ENCODE measurements around the gene VEPH1.

Gene VEPH1

GRCh38 chr3:157472648-157473047 lies 30.6 kb downstream of the VEPH1 start:
- DNase-seq, result no peak

- no peak for DNase-seq
Measured at GRCh38 chr3:157471064-157471463, 32.2 kb downstream of the VEPH1 start.

GRCh38 chr3:157469561-157470294 lies 33.5 kb downstream of the VEPH1 start:
- DNase-seq, result no peak

- no peak for DNase-seq
Measured at GRCh38 chr3:157467200-157467599, 36.0 kb downstream of the VEPH1 start.

- no peak for DNase-seq
Measured at GRCh38 chr3:157465741-157466140, 37.5 kb downstream of the VEPH1 start.

GRCh38 chr3:157464321-157464720 lies 38.9 kb downstream of the VEPH1 start:
- no peak for DNase-seq

- no peak for DNase-seq
Measured at GRCh38 chr3:157463816-157464215, 39.4 kb downstream of the VEPH1 start.

- no peak for DNase-seq
Measured at GRCh38 chr3:157460253-157460652, 43.0 kb downstream of the VEPH1 start.

- DNase-seq, result no peak
Measured at GRCh38 chr3:157459706-157460105, 43.5 kb downstream of the VEPH1 start.

- no peak for DNase-seq
Measured at GRCh38 chr3:157453824-157454223, 49.4 kb downstream of the VEPH1 start.

- no peak for DNase-seq
Measured at GRCh38 chr3:157452097-157452496, 51.1 kb downstream of the VEPH1 start.

GRCh38 chr3:157447026-157447694 lies 56.1 kb downstream of the VEPH1 start:
- DNase-seq, result peak; percentile 6

- no peak for DNase-seq
Measured at GRCh38 chr3:157445857-157446256, 57.4 kb downstream of the VEPH1 start.

GRCh38 chr3:157444797-157445184 lies 58.4 kb downstream of the VEPH1 start:
- DNase-seq, result no peak

- no peak for DNase-seq
Measured at GRCh38 chr3:157443905-157444796, 59.1 kb downstream of the VEPH1 start.

- no peak for DNase-seq
Measured at GRCh38 chr3:157442729-157443128, 60.5 kb downstream of the VEPH1 start.

- peak; percentile 36 for DNase-seq
Measured at GRCh38 chr3:157441102-157441624, 62.1 kb downstream of the VEPH1 start.

GRCh38 chr3:157438194-157438730 lies 65.0 kb downstream of the VEPH1 start:
- peak; percentile 32 for DNase-seq

- DNase-seq, result no peak
Measured at GRCh38 chr3:157436583-157437291, 66.5 kb downstream of the VEPH1 start, which contains the start of gene PTX3. PTX3 (plus strand) TSS chr3:157436850; CDS start chr3:157436934, 84 bp downstream.

- no peak for DNase-seq
Measured at GRCh38 chr3:157429708-157430107, 73.5 kb downstream of the VEPH1 start.

- DNase-seq, result no peak
Measured at GRCh38 chr3:157428853-157429252, 74.4 kb downstream of the VEPH1 start.

GRCh38 chr3:157427901-157428300 lies 75.3 kb downstream of the VEPH1 start:
- peak; percentile 25 for DNase-seq

All from NCI-H1694 (cell line).